ENCODE data around the gene SAT2.

Gene SAT2

GRCh38 chr17:7587420-7588151 is 40.0 kb downstream of the SAT2 start:
- peak overlapping the region; percentile 77 for H2BK120ac ChIP-seq (ENCODE audit: low read depth, low read length)
- peak overlapping the region in 1 of 2 experiments; percentile 6 for H3K4ac ChIP-seq (ENCODE audit: low read depth in 1 of 2, low read length in 2 of 2)
- H3K27ac ChIP-seq (ENCODE audit: low read length, poor library complexity, severe bottlenecking): peak overlapping the region; percentile 82
- peaks cover 35% of the 10 kb centered on the region for H3K79me1 ChIP-seq (replicated peaks; ENCODE audit: low read length, poor library complexity, severe bottlenecking)
- peak overlapping the region; percentile 49 for H2BK5ac ChIP-seq (ENCODE audit: low read depth, low read length, poor library complexity, severe bottlenecking)
- H3K36me3 ChIP-seq (ENCODE audit: control insufficient read depth in 1 of 2, insufficient read depth in 2 of 2, low read depth in 1 of 2, low read length in 2 of 2): peaks cover 39 to 74% of the 10 kb centered on the region in 2 experiments
- H4K8ac ChIP-seq (ENCODE audit: low read length): peak overlapping the region; percentile 46
- peak overlapping the region in 1 of 2 experiments; percentile 17 for H2BK12ac ChIP-seq (ENCODE audit: low read length in 2 of 2)
- H2AFZ ChIP-seq (ENCODE audit: low read depth, low read length): no peak overlapping the region
- no peaks in the 10 kb centered on the region for H3K9me3 ChIP-seq (ENCODE audit: control insufficient read depth, low read length)
- H3K9ac ChIP-seq (ENCODE audit: low read length): peak overlapping the region; percentile 79
- H3K27me3 ChIP-seq (ENCODE audit: control insufficient read depth in 1 of 2, insufficient read depth in 1 of 2, low read length in 2 of 2): no peaks in the 10 kb centered on the region
- WGBS: 31% methylated on average over 10 of the region's 12 CpGs
- H2AK5ac ChIP-seq (ENCODE audit: low read length, severe bottlenecking): no peak overlapping the region
- H3K4me1 ChIP-seq (ENCODE audit: control insufficient read depth, insufficient read depth, low read depth, low read length): peaks cover 54% of the 10 kb centered on the region
- H3K4me2 ChIP-seq (ENCODE audit: low read length, poor library complexity, severe bottlenecking): peak overlapping the region; percentile 32
- H3K18ac ChIP-seq (ENCODE audit: low read depth in 1 of 2, low read length in 2 of 2): peak overlapping the region; percentile 19 to 44
- H4K91ac ChIP-seq (ENCODE audit: low read length): peak overlapping the region; percentile 64
- H3K4me3 ChIP-seq (ENCODE audit: insufficient read depth in 1 of 2, low read depth in 1 of 2, low read length in 2 of 2): peak overlapping the region in 1 of 2 experiments; percentile 68
- DNase-seq: peak; percentile 95
- no peak overlapping the region for H3K14ac ChIP-seq (ENCODE audit: low read length in 2 of 2)
- H2BK15ac ChIP-seq (ENCODE audit: low read depth, poor library complexity, severe bottlenecking): no peak overlapping the region
- H3K23ac ChIP-seq (ENCODE audit: low read length in 2 of 2): no peak overlapping the region

GRCh38 chr17:7586673-7587419 is 40.8 kb downstream of the SAT2 start:
- Histone ChIP-seq H4K8ac (ENCODE audit: low read length) (peak overlapping the region; percentile 27), H3K27ac (ENCODE audit: low read length, poor library complexity, severe bottlenecking) (peak overlapping the region; percentile 82), H3K9me3 (ENCODE audit: control insufficient read depth, low read length) (no peaks in the 10 kb centered on the region), H2AFZ (ENCODE audit: low read depth, low read length) (no peak overlapping the region), H3K4me2 (ENCODE audit: low read length, poor library complexity, severe bottlenecking) (peak overlapping the region; percentile 9), H3K9ac (ENCODE audit: low read length) (peak overlapping the region; percentile 66), H3K79me1 (replicated peaks; ENCODE audit: low read length, poor library complexity, severe bottlenecking) (peaks cover 35% of the 10 kb centered on the region), H4K91ac (ENCODE audit: low read length) (peak overlapping the region; percentile 18), H3K23ac (ENCODE audit: low read length in 2 of 2) (no peak overlapping the region), H3K18ac (ENCODE audit: low read depth in 1 of 2, low read length in 2 of 2) (peak overlapping the region in 1 of 2 experiments; percentile 43), H2AK5ac (ENCODE audit: low read length, severe bottlenecking) (peak overlapping the region; percentile 14), H3K27me3 (ENCODE audit: control insufficient read depth in 1 of 2, insufficient read depth in 1 of 2, low read length in 2 of 2) (no peaks in the 10 kb centered on the region), H3K4me3 (ENCODE audit: insufficient read depth in 1 of 2, low read depth in 1 of 2, low read length in 2 of 2) (peak overlapping the region in 1 of 2 experiments; percentile 52), H3K4me1 (ENCODE audit: control insufficient read depth, insufficient read depth, low read depth, low read length) (peaks cover 56% of the 10 kb centered on the region), H2BK15ac (ENCODE audit: low read depth, poor library complexity, severe bottlenecking) (no peak overlapping the region), H2BK5ac (ENCODE audit: low read depth, low read length, poor library complexity, severe bottlenecking) (no peak overlapping the region), H3K36me3 (ENCODE audit: control insufficient read depth in 1 of 2, insufficient read depth in 2 of 2, low read depth in 1 of 2, low read length in 2 of 2) (peaks cover 39 to 75% of the 10 kb centered on the region in 2 experiments), H2BK12ac (ENCODE audit: low read length in 2 of 2) (peak overlapping the region; percentile 17 to 28), H2BK120ac (ENCODE audit: low read depth, low read length) (no peak overlapping the region), H3K4ac (ENCODE audit: low read depth in 1 of 2, low read length in 2 of 2) (no peak overlapping the region), H3K14ac (ENCODE audit: low read length in 2 of 2) (no peak overlapping the region)
- 74% methylated on average over 9 of the region's 9 CpGs for WGBS
- DNase-seq: no peak

- H2BK12ac ChIP-seq (ENCODE audit: low read length in 2 of 2): peak within 1 kb of the TSS; percentile 28 to 74
- no peak within 1 kb of the TSS for H2AFZ ChIP-seq (ENCODE audit: low read depth, low read length)
- peak within 1 kb of the TSS in 1 of 2 experiments; percentile 1 for H3K14ac ChIP-seq (ENCODE audit: low read length in 2 of 2)
- H3K18ac ChIP-seq (ENCODE audit: low read depth in 1 of 2, low read length in 2 of 2): peak within 1 kb of the TSS; percentile 97
- WGBS: 20% methylated on average over 66 of the region's 69 CpGs
- H2AK5ac ChIP-seq (ENCODE audit: low read length, severe bottlenecking): peak within 1 kb of the TSS; percentile 57
- H3K9me3 ChIP-seq (ENCODE audit: control insufficient read depth, low read length): no peaks in the 10 kb centered on the region
- peak within 1 kb of the TSS; percentile 96 for H4K91ac ChIP-seq (ENCODE audit: low read length)
- H3K4me3 ChIP-seq (ENCODE audit: insufficient read depth in 1 of 2, low read depth in 1 of 2, low read length in 2 of 2): peak within 1 kb of the TSS; percentile 43 to 89
- H4K8ac ChIP-seq (ENCODE audit: low read length): peak within 1 kb of the TSS; percentile 98
- peak within 1 kb of the TSS; percentile 39 for H2BK5ac ChIP-seq (ENCODE audit: low read depth, low read length, poor library complexity, severe bottlenecking)
- no peaks in the 10 kb centered on the region for H3K27me3 ChIP-seq (ENCODE audit: control insufficient read depth in 1 of 2, insufficient read depth in 1 of 2, low read length in 2 of 2)
- peak within 1 kb of the TSS; percentile 93 for H2BK15ac ChIP-seq (ENCODE audit: low read depth, poor library complexity, severe bottlenecking)
- peak within 1 kb of the TSS; percentile 96 to 97 for H3K4ac ChIP-seq (ENCODE audit: low read depth in 1 of 2, low read length in 2 of 2)
- peak within 1 kb of the TSS; percentile 94 for H2BK120ac ChIP-seq (ENCODE audit: low read depth, low read length)
- peak within 1 kb of the TSS; percentile 13 for H3K4me2 ChIP-seq (ENCODE audit: low read length, poor library complexity, severe bottlenecking)
- H3K79me1 ChIP-seq (replicated peaks; ENCODE audit: low read length, poor library complexity, severe bottlenecking): peaks cover 19% of the 10 kb centered on the region
- peak; percentile 96 for DNase-seq
- peaks cover 39% of the 10 kb centered on the region for H3K4me1 ChIP-seq (ENCODE audit: control insufficient read depth, insufficient read depth, low read depth, low read length)
- H3K27ac ChIP-seq (ENCODE audit: low read length, poor library complexity, severe bottlenecking): peak within 1 kb of the TSS; percentile 86
- H3K9ac ChIP-seq (ENCODE audit: low read length): peak within 1 kb of the TSS; percentile 95
- peak within 1 kb of the TSS in 1 of 2 experiments; percentile 66 for H3K23ac ChIP-seq (ENCODE audit: low read length in 2 of 2)
- peaks cover 31 to 70% of the 10 kb centered on the region in 2 experiments for H3K36me3 ChIP-seq (ENCODE audit: control insufficient read depth in 1 of 2, insufficient read depth in 2 of 2, low read depth in 1 of 2, low read length in 2 of 2)
Measured at GRCh38 chr17:7583253-7584109, 44.1 kb downstream of the SAT2 start, which contains the start of gene MPDU1. Gene MPDU1, plus strand, starts transcription at chr17:7583852. Its CDS starts 11 bp downstream, at chr17:7583863.

All from mesenchymal stem cell (in vitro differentiated cells and primary cell).